ENCODE measurements around the gene SRRM3. TPM values are rescaled to one million over a fixed set of nuclear protein-coding genes. Genes with fewer than 3 reads are reported as not detected.
"Not testable (repeated sequence)": the region's sequence is repeated elsewhere in the genome, so short reads cannot be mapped to it uniquely, and the experiment has no call there.

The SRRM3 gene
- total RNA-seq, 1 experiment from 2014 or later: 3.1 TPM

DNA sequence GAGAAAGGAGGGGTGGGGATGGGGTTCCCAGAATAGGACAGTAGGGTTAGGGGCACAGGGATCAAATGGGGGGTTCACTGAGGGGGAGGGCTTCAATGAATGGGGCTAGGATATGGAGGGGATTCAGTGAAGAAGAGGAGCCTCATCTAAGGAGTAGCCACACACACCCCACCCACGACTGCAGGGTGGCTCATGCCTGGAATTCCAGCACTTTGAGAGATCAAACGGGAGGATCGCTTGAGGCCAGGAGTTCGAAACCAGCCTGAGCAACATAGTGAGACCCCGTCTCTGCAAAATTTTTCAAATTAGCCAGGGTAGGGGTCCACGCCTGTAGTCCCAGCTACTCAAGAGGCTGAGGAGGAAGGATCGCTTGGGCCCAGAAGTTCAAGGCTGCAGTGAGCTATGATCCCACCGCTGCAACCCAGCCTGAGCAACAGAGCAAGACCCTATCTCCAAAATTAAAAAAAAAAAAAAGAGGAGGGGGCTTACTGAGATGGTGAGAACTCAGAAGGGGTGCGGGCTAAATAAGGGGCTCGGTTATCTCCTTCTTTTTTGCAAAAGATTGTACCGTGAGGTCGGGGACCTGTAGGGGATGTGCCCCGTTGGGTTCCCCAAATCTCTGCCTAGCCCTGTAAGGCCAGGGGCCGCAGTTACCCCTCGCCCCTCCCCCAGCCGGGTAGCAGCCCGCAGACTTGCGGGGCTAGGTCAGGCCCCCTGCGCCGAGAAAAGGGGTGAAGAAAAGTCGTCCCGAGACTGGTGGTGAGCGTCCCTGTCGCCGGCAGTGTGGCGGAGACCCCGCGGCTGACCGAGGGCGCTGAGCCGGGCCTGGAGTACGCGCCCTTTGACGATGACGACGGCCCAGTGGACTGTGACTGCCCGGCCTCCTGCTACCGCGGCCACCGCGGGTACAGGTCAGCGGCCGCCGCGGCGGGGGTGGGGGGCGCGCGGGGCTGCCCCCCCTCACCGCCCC lies 57.7 kb downstream of the SRRM3 start:
- no peak for DNase-seq (ENCODE audit: extremely low read depth, low read depth)

GRCh38 chr7:76260171-76260703 lies 58.5 kb downstream of the SRRM3 start:
- DNase-seq (ENCODE audit: extremely low read depth, low read depth): peak; percentile 29

GRCh38 chr7:76261329-76261728 lies 59.6 kb downstream of the SRRM3 start:
- DNase-seq (ENCODE audit: extremely low read depth, low read depth): no peak

GRCh38 chr7:76261931-76262330 lies 60.2 kb downstream of the SRRM3 start:
- no peak for DNase-seq (ENCODE audit: extremely low read depth, low read depth)

GRCh38 chr7:76262683-76263402 lies 61.1 kb downstream of the SRRM3 start:
- peak; percentile 65 for DNase-seq (ENCODE audit: extremely low read depth, low read depth)

DNA sequence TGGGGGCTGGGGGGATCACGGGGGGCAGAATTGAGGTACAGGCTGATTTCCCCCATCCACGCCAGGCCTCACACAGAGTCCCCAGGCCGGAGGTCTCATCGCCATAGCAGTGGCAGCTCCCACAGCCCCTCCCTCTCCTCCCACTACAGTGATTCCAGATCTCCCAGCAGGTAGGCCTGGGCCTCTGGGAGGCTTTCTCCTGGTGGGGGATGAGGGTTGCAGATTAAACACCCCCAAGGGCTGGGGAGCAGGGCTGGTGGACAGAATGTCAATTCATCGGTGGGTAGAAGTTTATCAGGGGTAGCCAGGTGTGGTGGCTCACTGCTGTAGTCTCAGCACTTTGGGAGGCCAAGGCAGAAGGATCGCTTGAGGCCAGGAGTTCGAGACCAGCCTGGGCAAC lies 63.6 kb downstream of the SRRM3 start:
- no peak for DNase-seq (ENCODE audit: extremely low read depth, low read depth)

- no peak for DNase-seq (ENCODE audit: extremely low read depth, low read depth)
Observed at GRCh38 chr7:76267107-76267893, 65.6 kb downstream of the SRRM3 start.

GRCh38 chr7:76267894-76268183 lies 66.1 kb downstream of the SRRM3 start:
- no peak for DNase-seq (ENCODE audit: extremely low read depth, low read depth)

DNA sequence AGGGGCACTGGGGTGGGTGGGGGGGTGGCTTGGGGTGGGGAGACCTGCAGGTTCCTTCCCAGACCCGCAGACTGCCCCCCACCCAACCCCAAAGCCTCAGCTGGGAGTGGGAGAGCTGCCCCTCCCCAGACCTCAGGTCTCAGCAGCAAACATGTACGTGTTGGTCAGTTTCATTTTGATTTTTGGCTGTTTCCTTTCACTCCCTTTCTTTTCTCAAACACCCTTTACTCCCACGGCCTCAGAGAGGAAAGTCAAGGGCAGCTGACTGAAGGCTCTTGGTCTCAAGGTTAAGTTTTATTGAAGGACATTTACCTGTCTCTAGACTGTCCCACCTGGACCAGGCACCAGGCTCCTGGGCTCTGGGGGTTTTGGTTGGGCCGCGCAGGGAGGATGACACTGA lies 66.7 kb downstream of the SRRM3 start:
- no peak for DNase-seq (ENCODE audit: extremely low read depth, low read depth)

DNA sequence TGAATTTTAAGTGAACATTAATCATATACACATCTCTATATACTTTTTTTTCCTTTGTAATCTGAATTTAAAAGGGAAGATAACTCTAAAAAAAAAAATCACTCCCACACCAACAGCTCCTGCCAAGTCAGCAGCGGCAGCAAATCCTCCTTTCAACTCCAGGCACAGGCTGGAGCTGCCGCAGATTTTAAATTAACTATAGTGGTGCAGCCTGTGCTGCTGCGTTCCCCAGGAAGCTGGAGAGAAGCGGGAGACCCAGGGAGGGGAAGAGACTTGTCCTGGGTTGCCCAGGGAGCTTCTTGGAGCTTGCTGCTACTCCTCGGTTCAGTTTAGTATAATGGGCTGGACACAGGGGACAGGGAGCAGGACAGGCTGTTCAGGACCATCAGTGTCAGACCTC lies 68.2 kb downstream of the SRRM3 start:
- no peak for DNase-seq (ENCODE audit: extremely low read depth, low read depth)

DNA sequence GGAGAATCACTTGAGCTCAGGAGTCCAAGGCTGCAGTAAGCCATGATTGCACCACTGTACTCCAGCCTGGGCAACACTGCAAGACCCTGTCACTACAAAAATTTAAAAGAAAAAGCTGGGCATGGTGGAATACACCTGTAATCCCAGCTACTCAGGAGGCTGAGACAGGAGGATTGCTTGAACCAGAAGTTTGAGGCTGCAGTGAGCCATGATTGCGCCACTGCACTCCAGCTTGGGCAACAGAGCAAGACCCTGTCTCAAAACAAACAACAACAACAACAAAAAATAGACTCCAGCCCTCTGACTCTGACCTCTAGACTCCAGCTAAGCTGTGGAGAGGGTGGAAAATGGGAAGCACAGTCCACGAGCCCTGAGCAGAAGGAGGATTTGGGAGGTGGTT lies 69.7 kb downstream of the SRRM3 start:
- not testable (repeated sequence) for DNase-seq (ENCODE audit: extremely low read depth, low read depth)

GRCh38 chr7:76272142-76272541 lies 70.4 kb downstream of the SRRM3 start:
- DNase-seq (ENCODE audit: extremely low read depth, low read depth): no peak

DNA sequence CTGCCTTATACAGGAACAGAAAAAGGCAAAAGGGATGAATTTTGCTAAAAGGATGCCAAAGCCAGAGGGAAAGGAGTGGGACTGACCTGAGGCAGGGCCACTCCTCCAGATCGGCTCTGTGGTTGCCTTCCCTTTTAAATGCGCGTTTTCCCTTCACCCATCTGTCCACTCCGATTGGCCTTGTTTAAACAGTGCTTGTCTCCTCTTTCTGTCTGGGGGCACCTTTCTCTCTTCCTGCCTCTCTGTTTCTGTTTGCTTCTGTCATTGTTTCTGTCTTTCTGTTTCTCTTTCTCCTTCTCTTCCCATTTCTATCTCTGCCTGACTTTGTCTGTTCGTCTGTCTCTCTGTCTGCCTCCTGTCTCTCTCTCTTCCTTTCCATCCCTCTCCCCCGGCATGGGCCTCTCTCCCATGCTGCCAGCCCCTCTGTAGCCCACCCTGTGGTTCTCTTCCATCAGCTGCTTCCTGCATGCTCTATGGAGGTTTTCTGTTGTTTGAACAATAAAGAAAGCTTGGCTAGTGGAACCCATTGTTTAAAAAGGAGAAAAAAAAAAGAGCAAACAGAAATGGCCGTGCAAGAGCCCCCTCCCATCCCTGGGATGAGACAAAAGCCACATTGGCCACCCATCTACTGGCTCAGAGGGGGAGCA lies 71.3 kb downstream of the SRRM3 start:
- no peak for DNase-seq (ENCODE audit: extremely low read depth, low read depth)

- no peak for DNase-seq (ENCODE audit: extremely low read depth, low read depth)
Observed at GRCh38 chr7:76273503-76273902, 71.8 kb downstream of the SRRM3 start.

DNA sequence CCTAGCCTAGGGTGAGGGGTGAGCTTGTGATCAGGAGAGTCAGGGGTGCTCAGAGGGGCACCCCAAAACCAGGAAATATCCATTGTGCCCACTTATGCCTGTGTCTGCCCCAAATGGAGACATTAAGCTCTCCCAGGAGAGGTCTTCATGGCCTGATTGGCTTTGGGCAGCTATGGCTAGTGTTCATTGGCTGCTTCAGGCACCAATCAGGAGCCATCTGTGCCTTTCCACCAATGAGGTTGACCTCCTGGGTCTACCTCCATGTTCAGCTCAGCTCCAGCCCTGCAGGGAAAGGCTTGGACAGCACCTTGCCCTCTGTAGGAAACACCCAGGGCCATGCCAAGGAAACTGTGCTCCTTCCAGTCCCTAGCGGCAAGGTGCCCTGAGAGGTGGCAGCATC lies 76.8 kb downstream of the SRRM3 start:
- DNase-seq (ENCODE audit: extremely low read depth, low read depth): no peak

GRCh38 chr7:76280408-76280807 lies 78.7 kb downstream of the SRRM3 start:
- no peak for DNase-seq (ENCODE audit: extremely low read depth, low read depth)

- DNase-seq (ENCODE audit: extremely low read depth, low read depth): no peak
Observed at GRCh38 chr7:76281006-76281705, 79.5 kb downstream of the SRRM3 start.

GRCh38 chr7:76281706-76282343 lies 80.1 kb downstream of the SRRM3 start:
- DNase-seq (ENCODE audit: extremely low read depth, low read depth): no peak

All from NCI-H460 (cell line).